Endothelial cell of umbilical vein (primary cell): Measurements from ENCODE around the gene IGSF9B. TPM values are rescaled to one million over a fixed set of nuclear protein-coding genes. Genes with fewer than 3 reads are reported as not detected.

Experiments
- BruUV-seq: library from RNA; stranded (reverse); fragments of 400-500 nt; replicated peaks from 2 replicates; lab custom pipeline; 2021; lab: Mats Ljungman, UMichigan
- CTCF ChIA-PET: fragments of 300-600, 350-600 bp; sonication (Branson Sonifier 250); formaldehyde crosslinking; loops from one replicate; lab custom pipeline; 2021; ENCODE audit warnings: antibody characterized with exemption, inconsistent platforms; lab: Charles Lee
- POLR2A ChIA-PET: fragments of 300-600, 350-600 bp; sonication (Branson Sonifier 250); formaldehyde crosslinking; loops from one replicate; lab custom pipeline; 2021; ENCODE audit warnings: antibody characterized with exemption, inconsistent platforms; lab: Charles Lee
- DNase-seq: peaks from one replicate; pipeline ENCODE4 v3.0.0-alpha.2; 2011; ENCODE audit warnings: low read depth, low spot score
- FAIRE-seq: peaks from 2 replicates; lab custom pipeline; 2011; peaks lifted over from hg19 to GRCh38; lab: Jason Lieb, UNC
- H2AFZ ChIP-seq: 2 replicates; pipeline ENCODE4 v1.6.0; 2012; ENCODE audit warnings: low read depth, low read length, control low read depth, inconsistent platforms
- H3K27ac ChIP-seq: 2 replicates; pipeline ENCODE4 v1.5.1; 2011; ENCODE audit warnings: low read depth, mild to moderate bottlenecking, control low read depth, low read length, moderate library complexity; ENCODE audit not compliant: insufficient read depth
- H3K27me3 ChIP-seq, 2 experiments: 2 replicates each; pipeline versions ENCODE4 v1.6.0 to v1.6.1; 2011; ENCODE audit warnings: low read length in 2 of 2, mixed read lengths in 1 of 2; ENCODE audit not compliant: control insufficient read depth in 2 of 2, insufficient read depth in 2 of 2
- H3K36me3 ChIP-seq, 2 experiments: 2 replicates in 1 of 2; 3 replicates in 1 of 2; pipeline ENCODE4 v1.5.1; 2011; ENCODE audit warnings: low read length in 2 of 2, mild to moderate bottlenecking in 1 of 2, moderate library complexity in 1 of 2; ENCODE audit not compliant: control insufficient read depth in 2 of 2, insufficient read depth in 2 of 2; ENCODE audit errors: extremely low read depth in 1 of 2
- H3K4me1 ChIP-seq: 3 replicates; pipeline ENCODE4 v1.5.1; 2011; ENCODE audit warnings: mild to moderate bottlenecking, low read length; ENCODE audit not compliant: control insufficient read depth, insufficient read depth; ENCODE audit errors: extremely low read depth
- H3K4me2 ChIP-seq: 2 replicates; pipeline ENCODE4 v1.6.1; 2011; ENCODE audit warnings: low read length, control low read depth, mixed read lengths; ENCODE audit not compliant: insufficient read depth
- H3K4me3 ChIP-seq, 3 experiments: fragments of 200-600 bp in 1 of 3; sonication (generic), shearing (Covaris generic) in 1 of 3; replicated peaks in 1 of 3; 2 replicates each; pipeline ENCODE4 v1.5.1; 2011 to 2016; ENCODE audit warnings: control low read depth in 3 of 3, low read length in 3 of 3, mild to moderate bottlenecking in 2 of 3, inconsistent platforms in 1 of 3, low read depth in 1 of 3, moderate library complexity in 1 of 3; ENCODE audit not compliant: insufficient read depth in 1 of 3
- H3K79me2 ChIP-seq: 2 replicates; pipeline ENCODE4 v1.6.0; 2012; ENCODE audit warnings: low read length, inconsistent platforms; ENCODE audit not compliant: control insufficient read depth, insufficient read depth
- H3K9ac ChIP-seq: replicated peaks from 2 replicates; pipeline ENCODE3; 2011; ENCODE audit warnings: low read length, control low read depth; ENCODE audit not compliant: insufficient read depth; ENCODE audit errors: extremely low read depth
- H3K9me1 ChIP-seq: replicated peaks from 3 replicates; pipeline ENCODE4 v1.6.0; 2011; ENCODE audit warnings: mild to moderate bottlenecking, low read length; ENCODE audit not compliant: control insufficient read depth, insufficient read depth; ENCODE audit errors: extremely low read depth
- H3K9me3 ChIP-seq: replicated peaks from 2 replicates; pipeline ENCODE4 v1.5.1; 2012; ENCODE audit warnings: low read length, inconsistent platforms; ENCODE audit not compliant: control insufficient read depth, insufficient read depth
- H4K20me1 ChIP-seq: replicated peaks from 2 replicates; pipeline ENCODE3; 2011; ENCODE audit warnings: mild to moderate bottlenecking, low read length; ENCODE audit not compliant: control insufficient read depth, insufficient read depth; ENCODE audit errors: extremely low read depth
- EZH2 ChIP-seq: IDR thresholded peaks from 2 replicates; pipeline ENCODE4 v1.6.1; 2012; ENCODE audit warnings: borderline replicate concordance, low read depth, mild to moderate bottlenecking, moderate library complexity, low read length, inconsistent platforms; ENCODE audit not compliant: severe bottlenecking
- JUN ChIP-seq: IDR thresholded peaks from 2 replicates; pipeline ENCODE4 v1.6.1; 2011; ENCODE audit warnings: borderline replicate concordance, low read depth; ENCODE audit not compliant: insufficient read length, insufficient read depth
- MAX ChIP-seq: IDR thresholded peaks from 2 replicates; pipeline ENCODE4 v1.6.1; 2011; ENCODE audit not compliant: insufficient read depth, insufficient read length
- MYC ChIP-seq: IDR thresholded peaks from one replicate; pipeline ENCODE4 v1.6.1; 2011; ENCODE audit warnings: mild to moderate bottlenecking, low read depth, low read length
- POLR2AphosphoS5 ChIP-seq: IDR thresholded peaks from 2 replicates; pipeline ENCODE4 v1.6.1; 2012; ENCODE audit warnings: low read depth, mild to moderate bottlenecking, control low read depth, low read length, moderate library complexity; ENCODE audit not compliant: insufficient read depth
- dilution Hi-C: fragments of 300-500 bp; cut with MboI; formaldehyde crosslinking; loops from one replicate; pipeline ENCODE4 v1.15.0; 2019; ENCODE audit warnings: low sequenced_read_pairs; ENCODE audit not compliant: extremely low pct_ligation_motif_present
- intact Hi-C: fragments of 100-400 bp; cut with micrococcal nuclease; formaldehyde crosslinking; loops from one replicate; pipeline ENCODE4 v1.10.0; 2022
- polyA plus RNA-seq, 4 experiments: library from polyadenylated mRNA; depleted of rRNA in 3 of 4; stranded (reverse) in 3 of 4; unstranded in 1 of 4; fragments of >200 nt; gene quantifications; 2 replicates each; pipeline versions ENCODE4 v1.2.1 to v1.2.3, GENCODE V29; 2011 to 2012; ENCODE audit warnings: missing spikeins in 1 of 4
- total RNA-seq: library from RNA; stranded (reverse); gene quantifications from 2 replicates; pipeline ENCODE4 v1.2.3, GENCODE V29; 2021
- TF ChIP-seq, protein P1 (sequence below), 2 donors: IDR thresholded peaks; 1 replicate in 1 of 2; 2 replicates in 1 of 2; pipeline ENCODE4 v1.5.1; 2011; ENCODE audit warnings: low read length in 2 of 2, mild to moderate bottlenecking in 2 of 2, moderate library complexity in 2 of 2, control low read depth in 1 of 2, inconsistent platforms in 1 of 2, low read depth in 1 of 2; ENCODE audit not compliant: insufficient read depth in 1 of 2; ENCODE audit errors: extremely low read depth in 1 of 2

The IGSF9B gene
- total and polyA plus RNA-seq, 2 donors (not counting 3 experiments of a cell fraction or from before 2014, with no cell fraction given) = 0.15 to 0.18 TPM

DNA sequence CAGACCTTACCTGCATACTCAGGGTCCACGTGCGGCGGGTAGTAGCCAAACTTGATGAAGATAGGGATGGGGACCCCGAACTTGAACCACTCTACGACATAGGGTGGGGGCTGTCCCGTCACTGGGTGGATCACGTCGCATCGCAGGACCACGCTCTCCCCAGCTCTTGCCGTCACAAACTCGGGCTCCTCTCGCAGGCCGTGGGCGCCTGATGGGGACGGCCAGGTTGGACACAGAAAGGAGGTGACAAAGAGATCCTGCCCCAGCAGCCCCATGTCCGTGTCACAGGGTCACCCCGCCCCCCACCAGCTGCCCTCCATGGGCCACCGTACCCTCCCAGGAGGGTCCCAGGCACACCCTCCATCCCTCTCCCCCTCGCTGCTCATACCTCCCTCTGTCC, 10.7 kb downstream of the IGSF9B start:
- no peaks in the 10 kb centered on the region for H3K4me1 ChIP-seq
- BruUV-seq = no TSS peak
- ChIA-PET CTCF (interaction anchor here (1.9 kb wide), 1 partner anchor 19 kb away, joined by 5 read pairs; no protein-coding TSS in a partner anchor), POLR2A (no interaction called here)
- peaks cover 14 to 17% of the 10 kb centered on the region in 2 experiments for H3K27me3 ChIP-seq
- intact Hi-C loops = loop anchor here (5.0 kb wide), 1 partner anchor 86 kb away; no protein-coding TSS in a partner anchor
- no peak overlapping the region for H2AFZ ChIP-seq
- no peaks in the 10 kb centered on the region for H3K79me2 ChIP-seq
- H3K4me3 ChIP-seq = no peak overlapping the region
- TF ChIP-seq POLR2AphosphoS5 (no peak), EZH2 (no peak), MAX (no peak), JUN (no peak), MYC (no peak)
- TF ChIP-seq, protein P1, sequence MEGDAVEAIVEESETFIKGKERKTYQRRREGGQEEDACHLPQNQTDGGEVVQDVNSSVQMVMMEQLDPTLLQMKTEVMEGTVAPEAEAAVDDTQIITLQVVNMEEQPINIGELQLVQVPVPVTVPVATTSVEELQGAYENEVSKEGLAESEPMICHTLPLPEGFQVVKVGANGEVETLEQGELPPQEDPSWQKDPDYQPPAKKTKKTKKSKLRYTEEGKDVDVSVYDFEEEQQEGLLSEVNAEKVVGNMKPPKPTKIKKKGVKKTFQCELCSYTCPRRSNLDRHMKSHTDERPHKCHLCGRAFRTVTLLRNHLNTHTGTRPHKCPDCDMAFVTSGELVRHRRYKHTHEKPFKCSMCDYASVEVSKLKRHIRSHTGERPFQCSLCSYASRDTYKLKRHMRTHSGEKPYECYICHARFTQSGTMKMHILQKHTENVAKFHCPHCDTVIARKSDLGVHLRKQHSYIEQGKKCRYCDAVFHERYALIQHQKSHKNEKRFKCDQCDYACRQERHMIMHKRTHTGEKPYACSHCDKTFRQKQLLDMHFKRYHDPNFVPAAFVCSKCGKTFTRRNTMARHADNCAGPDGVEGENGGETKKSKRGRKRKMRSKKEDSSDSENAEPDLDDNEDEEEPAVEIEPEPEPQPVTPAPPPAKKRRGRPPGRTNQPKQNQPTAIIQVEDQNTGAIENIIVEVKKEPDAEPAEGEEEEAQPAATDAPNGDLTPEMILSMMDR (IDR thresholded peaks at IDR 0.05; ENCODE audit: extremely low read depth in 1 of 2, insufficient read depth in 1 of 2, low read depth in 1 of 2, low read length in 2 of 2) = no peak
- no peak for DNase-seq
- no peaks in the 10 kb centered on the region for H3K36me3 ChIP-seq
- no peak for FAIRE-seq
- H3K9me1 ChIP-seq = no peaks in the 10 kb centered on the region
- dilution Hi-C loops = no loop called here
- H3K27ac ChIP-seq = no peak overlapping the region
- H3K9me3 ChIP-seq = no peaks in the 10 kb centered on the region
- no peaks in the 10 kb centered on the region for H4K20me1 ChIP-seq
- H3K4me2 ChIP-seq = no peak overlapping the region
- no peak overlapping the region for H3K9ac ChIP-seq
